Nephron (organoid): Measurements from ENCODE around the gene MAB21L4.

Experiments
- H3K27ac Mint-ChIP-seq, 3 experiments: 2 replicates each; pipeline ENCODE4 v1.8.0; 2020; ENCODE audit warnings: mixed read lengths in 3 of 3, mild to moderate bottlenecking in 2 of 3, moderate library complexity in 1 of 3
- H3K27me3 Mint-ChIP-seq: 2 replicates; pipeline ENCODE4 v1.8.0; 2021; ENCODE audit warnings: low read depth, mild to moderate bottlenecking, moderate library complexity, mixed read lengths
- H3K36me3 Mint-ChIP-seq: 2 replicates; pipeline ENCODE4 v1.8.0; 2020; ENCODE audit warnings: low read depth, mixed read lengths
- H3K4me1 Mint-ChIP-seq: 2 replicates; pipeline ENCODE4 v1.8.0; 2020; ENCODE audit warnings: mixed read lengths
- H3K4me3 Mint-ChIP-seq, 3 experiments: 2 replicates each; pipeline ENCODE4 v1.8.0; 2020; ENCODE audit warnings: mild to moderate bottlenecking in 3 of 3, mixed read lengths in 3 of 3, moderate library complexity in 2 of 3
- H3K9me3 Mint-ChIP-seq: 2 replicates; pipeline ENCODE4 v1.8.0; 2020; ENCODE audit warnings: mixed read lengths
- TF ChIP-seq, protein P1 (sequence below), 3 experiments: fragments of 200-600 bp; sonication (generic); IDR thresholded peaks; one replicate each; pipeline ENCODE4 v1.5.0; 2021; ENCODE audit warnings: antibody characterized with exemption in 3 of 3; ENCODE audit not compliant: unreplicated experiment in 3 of 3

Gene MAB21L4

DNA sequence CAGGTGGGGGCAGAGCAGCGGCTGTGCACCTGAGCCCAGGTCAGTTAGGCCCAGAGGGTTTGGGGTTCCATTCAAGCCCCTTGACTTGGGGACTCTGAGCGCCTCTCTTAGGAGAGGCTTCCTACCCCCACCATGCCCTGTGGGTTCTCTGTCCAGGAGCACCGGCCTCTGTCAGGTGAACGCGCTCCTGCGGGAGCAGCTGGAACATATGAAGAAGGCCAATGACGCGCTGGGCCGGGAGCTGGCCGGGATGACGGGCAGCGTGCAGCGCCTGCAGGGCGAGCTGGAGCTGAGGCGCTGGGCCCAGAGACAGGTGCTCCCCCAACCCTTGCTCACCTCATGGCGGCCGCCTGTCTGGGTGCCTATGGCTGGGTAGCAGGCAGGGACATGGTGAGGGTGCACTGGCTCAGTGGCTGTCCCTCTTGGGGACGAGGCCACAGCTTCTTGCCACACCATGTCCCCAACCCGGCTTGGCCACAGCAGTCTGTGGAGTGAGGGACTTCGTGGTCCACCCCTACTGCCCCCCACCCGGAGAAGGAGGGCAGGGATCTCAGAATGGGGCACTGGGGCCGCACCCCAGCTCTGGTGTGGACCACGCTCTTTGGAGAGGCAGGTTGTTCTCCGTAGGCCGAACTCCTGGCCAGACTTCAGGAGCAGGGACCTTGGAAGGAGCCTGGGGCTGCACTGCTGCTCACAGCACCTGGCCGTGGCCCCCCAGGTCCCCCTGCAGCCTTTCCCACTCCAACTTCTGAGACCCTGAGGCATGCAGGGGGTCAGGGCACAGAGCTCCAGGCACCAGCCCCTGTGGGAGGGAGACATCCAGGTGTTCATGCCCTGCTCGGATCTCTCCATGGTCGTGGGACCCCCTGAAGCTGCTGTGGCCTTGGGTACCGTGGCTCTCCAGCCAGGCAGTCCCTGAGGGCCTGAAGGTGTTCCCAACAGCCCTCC, 29.9 kb upstream of the MAB21L4 start:
- Mint-ChIP-seq H3K36me3 (no peaks in the 10 kb centered on the region), H3K27me3 (peaks cover 7% of the 10 kb centered on the region), H3K27ac (no peak overlapping the region), H3K4me1 (peaks cover 5% of the 10 kb centered on the region), H3K9me3 (peaks cover 9% of the 10 kb centered on the region), H3K4me3 (no peak overlapping the region)
- TF ChIP-seq, protein P1, sequence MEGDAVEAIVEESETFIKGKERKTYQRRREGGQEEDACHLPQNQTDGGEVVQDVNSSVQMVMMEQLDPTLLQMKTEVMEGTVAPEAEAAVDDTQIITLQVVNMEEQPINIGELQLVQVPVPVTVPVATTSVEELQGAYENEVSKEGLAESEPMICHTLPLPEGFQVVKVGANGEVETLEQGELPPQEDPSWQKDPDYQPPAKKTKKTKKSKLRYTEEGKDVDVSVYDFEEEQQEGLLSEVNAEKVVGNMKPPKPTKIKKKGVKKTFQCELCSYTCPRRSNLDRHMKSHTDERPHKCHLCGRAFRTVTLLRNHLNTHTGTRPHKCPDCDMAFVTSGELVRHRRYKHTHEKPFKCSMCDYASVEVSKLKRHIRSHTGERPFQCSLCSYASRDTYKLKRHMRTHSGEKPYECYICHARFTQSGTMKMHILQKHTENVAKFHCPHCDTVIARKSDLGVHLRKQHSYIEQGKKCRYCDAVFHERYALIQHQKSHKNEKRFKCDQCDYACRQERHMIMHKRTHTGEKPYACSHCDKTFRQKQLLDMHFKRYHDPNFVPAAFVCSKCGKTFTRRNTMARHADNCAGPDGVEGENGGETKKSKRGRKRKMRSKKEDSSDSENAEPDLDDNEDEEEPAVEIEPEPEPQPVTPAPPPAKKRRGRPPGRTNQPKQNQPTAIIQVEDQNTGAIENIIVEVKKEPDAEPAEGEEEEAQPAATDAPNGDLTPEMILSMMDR (IDR thresholded peaks at IDR 0.05; ENCODE audit: unreplicated experiment in 3 of 3): no peak

DNA sequence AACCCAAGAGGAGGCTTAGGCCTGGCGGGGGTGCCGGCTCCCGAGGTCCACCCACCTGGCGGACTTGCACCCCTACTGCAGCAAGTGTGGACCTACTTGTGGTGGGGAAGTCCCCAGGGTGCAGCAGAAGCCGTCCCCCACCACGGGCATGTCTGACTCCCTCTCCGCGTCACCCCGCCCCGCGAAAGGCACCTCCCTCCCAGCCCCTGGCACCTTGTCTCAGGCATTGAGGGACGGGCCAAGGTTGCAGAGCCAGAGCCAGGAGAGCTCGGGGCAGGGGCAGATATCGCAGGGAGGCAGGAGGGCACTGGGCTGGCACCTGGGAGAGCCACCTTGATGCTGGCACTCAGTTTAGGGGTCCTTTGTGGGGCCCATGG, 29.2 kb upstream of the MAB21L4 start:
- peaks cover 5% of the 10 kb centered on the region for H3K4me1 Mint-ChIP-seq
- no peaks in the 10 kb centered on the region for H3K36me3 Mint-ChIP-seq
- peaks cover 9% of the 10 kb centered on the region for H3K9me3 Mint-ChIP-seq
- peaks cover 11% of the 10 kb centered on the region for H3K27me3 Mint-ChIP-seq
- H3K27ac Mint-ChIP-seq: no peak overlapping the region
- no peak overlapping the region for H3K4me3 Mint-ChIP-seq
- TF ChIP-seq, protein P1 (IDR thresholded peaks at IDR 0.05; ENCODE audit: unreplicated experiment in 3 of 3): no peak

DNA sequence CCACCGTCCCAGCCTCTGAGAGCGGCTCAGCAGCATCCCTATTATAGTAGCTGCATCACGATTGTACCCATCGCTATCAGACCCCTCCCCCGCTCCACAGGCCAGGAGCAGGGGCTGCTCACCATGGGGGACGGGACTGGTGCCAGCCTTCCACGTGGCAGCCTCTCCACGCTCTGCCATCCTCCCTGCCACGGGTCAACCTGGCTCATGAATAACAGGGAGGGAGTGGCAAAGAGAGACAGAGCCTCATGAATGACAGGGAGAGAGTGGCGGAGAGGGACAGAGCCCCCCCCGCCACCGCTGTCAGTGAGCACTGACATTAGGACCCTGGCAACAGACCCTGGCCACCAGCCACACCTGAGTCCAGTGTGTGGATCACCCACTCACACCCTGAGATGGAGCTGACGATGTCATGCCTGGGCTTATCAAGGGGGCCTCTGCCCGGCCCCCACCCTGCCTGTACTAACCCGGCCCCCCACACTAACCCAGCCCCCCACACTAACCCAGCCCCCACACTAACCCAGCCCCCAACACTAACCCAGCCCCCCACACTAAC, 27.1 kb upstream of the MAB21L4 start:
- peaks cover 13% of the 10 kb centered on the region for H3K27me3 Mint-ChIP-seq
- H3K27ac Mint-ChIP-seq: no peak overlapping the region
- no peaks in the 10 kb centered on the region for H3K36me3 Mint-ChIP-seq
- H3K9me3 Mint-ChIP-seq: peaks cover 2% of the 10 kb centered on the region
- H3K4me1 Mint-ChIP-seq: peaks cover 5% of the 10 kb centered on the region
- TF ChIP-seq, protein P1 (IDR thresholded peaks at IDR 0.05; ENCODE audit: unreplicated experiment in 3 of 3): no peak
- H3K4me3 Mint-ChIP-seq: no peak overlapping the region

DNA sequence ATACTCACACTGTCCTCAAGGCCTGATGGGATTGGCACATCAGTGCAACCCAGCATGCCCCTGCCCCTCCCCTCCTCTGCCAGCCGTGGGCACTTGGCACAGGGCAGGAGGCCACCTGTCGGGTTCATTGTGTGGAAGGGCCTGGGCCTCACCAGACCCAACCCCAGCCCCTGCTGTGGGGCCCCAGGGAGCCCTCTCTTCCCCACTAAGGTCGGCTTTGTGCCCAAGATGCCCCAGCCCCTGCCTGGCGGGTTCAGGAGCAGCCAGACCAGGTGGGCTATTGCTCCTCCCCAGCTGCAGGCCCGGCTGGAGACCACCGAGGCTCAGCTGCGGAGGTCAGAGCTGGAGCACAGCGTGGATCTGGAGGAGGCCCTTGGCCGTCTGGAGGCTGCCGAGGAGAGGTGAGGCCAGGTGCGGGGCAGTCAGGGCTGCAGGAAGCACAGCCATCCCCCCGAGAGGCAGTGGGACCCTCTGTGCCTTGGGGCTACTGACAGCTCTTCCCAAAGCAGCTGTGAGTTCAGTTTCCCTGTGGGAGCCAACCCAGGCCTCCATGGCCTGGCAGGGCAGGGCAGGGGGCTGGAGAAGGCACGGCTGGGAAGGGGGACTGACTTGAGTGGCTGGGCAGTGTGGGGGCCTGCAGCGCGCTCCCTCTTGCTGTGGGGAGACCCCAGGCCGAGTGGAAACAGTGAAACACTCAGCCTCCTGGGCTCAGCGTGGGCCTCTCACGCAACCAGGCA, 26.5 kb upstream of the MAB21L4 start:
- Mint-ChIP-seq H3K27me3 (peaks cover 10% of the 10 kb centered on the region), H3K36me3 (no peaks in the 10 kb centered on the region), H3K4me3 (no peak overlapping the region), H3K9me3 (no peaks in the 10 kb centered on the region), H3K4me1 (peaks cover 5% of the 10 kb centered on the region), H3K27ac (no peak overlapping the region)
- TF ChIP-seq, protein P1 (IDR thresholded peaks at IDR 0.05; ENCODE audit: unreplicated experiment in 3 of 3): no peak

DNA sequence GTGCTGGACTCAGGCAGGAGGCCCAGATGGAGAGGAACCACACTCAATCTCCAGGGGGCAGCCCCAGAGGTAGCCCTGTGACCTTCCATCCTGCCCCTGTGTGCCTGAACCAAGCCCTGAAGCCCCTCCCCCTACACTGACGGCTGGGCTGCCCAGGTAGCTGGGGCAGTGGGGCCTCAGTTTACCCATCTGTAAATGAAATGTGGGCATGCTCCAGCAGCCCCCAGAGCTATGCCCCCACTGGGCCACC, 26.0 kb upstream of the MAB21L4 start:
- Mint-ChIP-seq H3K9me3 (no peaks in the 10 kb centered on the region), H3K4me3 (no peak overlapping the region), H3K27me3 (peaks cover 10% of the 10 kb centered on the region), H3K4me1 (peaks cover 2% of the 10 kb centered on the region), H3K36me3 (no peaks in the 10 kb centered on the region), H3K27ac (no peak overlapping the region)
- TF ChIP-seq, protein P1 (IDR thresholded peaks at IDR 0.05; ENCODE audit: unreplicated experiment in 3 of 3): no peak
